ENCODE measurements around the gene MAP3K8.

DNA sequence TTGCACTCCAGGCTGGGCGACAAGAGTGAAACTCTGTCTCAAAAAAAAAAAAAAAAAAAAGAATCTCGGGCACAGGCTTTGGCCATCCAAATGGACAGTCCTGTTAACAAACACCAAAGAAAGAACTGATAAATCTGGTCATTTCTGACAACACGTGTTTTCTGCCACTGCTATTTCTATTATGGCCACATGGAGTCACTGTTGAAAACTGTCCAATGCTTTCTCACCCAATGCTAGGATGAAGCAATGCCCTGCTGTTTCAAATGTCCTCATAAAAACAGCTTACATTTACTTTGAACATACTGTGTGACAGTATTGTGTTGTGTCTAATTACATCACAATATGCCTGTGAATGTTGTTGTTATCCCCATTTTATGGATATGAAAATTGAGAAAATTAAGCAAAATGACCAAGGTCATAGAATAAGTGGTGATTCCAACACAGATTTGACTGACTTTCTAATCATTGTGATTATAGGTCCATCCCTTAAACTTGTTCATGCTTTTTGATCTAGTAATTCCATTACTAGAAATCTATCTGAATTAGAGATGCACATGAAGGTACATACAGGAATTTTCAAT, 19.9 kb upstream of the MAP3K8 start:
- TF ChIP-seq, protein P1, sequence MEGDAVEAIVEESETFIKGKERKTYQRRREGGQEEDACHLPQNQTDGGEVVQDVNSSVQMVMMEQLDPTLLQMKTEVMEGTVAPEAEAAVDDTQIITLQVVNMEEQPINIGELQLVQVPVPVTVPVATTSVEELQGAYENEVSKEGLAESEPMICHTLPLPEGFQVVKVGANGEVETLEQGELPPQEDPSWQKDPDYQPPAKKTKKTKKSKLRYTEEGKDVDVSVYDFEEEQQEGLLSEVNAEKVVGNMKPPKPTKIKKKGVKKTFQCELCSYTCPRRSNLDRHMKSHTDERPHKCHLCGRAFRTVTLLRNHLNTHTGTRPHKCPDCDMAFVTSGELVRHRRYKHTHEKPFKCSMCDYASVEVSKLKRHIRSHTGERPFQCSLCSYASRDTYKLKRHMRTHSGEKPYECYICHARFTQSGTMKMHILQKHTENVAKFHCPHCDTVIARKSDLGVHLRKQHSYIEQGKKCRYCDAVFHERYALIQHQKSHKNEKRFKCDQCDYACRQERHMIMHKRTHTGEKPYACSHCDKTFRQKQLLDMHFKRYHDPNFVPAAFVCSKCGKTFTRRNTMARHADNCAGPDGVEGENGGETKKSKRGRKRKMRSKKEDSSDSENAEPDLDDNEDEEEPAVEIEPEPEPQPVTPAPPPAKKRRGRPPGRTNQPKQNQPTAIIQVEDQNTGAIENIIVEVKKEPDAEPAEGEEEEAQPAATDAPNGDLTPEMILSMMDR (conservative IDR thresholded peaks at IDR 0.05), result peak; percentile 88
- TF ChIP-seq ZFX (IDR thresholded peaks at IDR 0.05), result no peak
